Vagina (tissue), 2 donors: ENCODE measurements around the gene CRYGS. TPM values are rescaled to one million over a fixed set of nuclear protein-coding genes. Genes with fewer than 3 reads are reported as not detected.

Source experiments
- DNase-seq, 2 donors: peaks; one replicate each; pipeline ENCODE4 v3.0.0-alpha.2; 2017; ENCODE audit errors: extremely low spot score in 2 of 2
- H3K27ac ChIP-seq: fragments of 200-600 bp; sonication (generic); one replicate; pipeline ENCODE4 v1.5.1; 2019
- H3K27me3 ChIP-seq: fragments of 200-600 bp; sonication (generic); one replicate; pipeline ENCODE4 v1.5.1; 2019
- H3K36me3 ChIP-seq, 2 donors: fragments of 200-600 bp; sonication (generic); one replicate each; pipeline ENCODE4 v1.5.1; 2017 to 2019
- H3K4me1 ChIP-seq: fragments of 200-600 bp; sonication (generic); one replicate; pipeline ENCODE4 v1.5.1; 2019
- H3K4me3 ChIP-seq, 2 donors: fragments of 200-600 bp; sonication (generic); 1 replicate in 1 of 2; 2 replicates in 1 of 2; pipeline ENCODE4 v1.5.1; 2016 to 2019
- H3K9me3 ChIP-seq: fragments of 200-600 bp; sonication (generic); one replicate; pipeline ENCODE4 v1.5.1; 2019
- POLR2A ChIP-seq, 2 donors: fragments of 450-650 bp; IDR thresholded peaks; one replicate each; pipeline ENCODE4 v1.6.1; 2017; ENCODE audit warnings: antibody characterized with exemption in 2 of 2, mild to moderate bottlenecking in 2 of 2, moderate library complexity in 2 of 2
- POLR2AphosphoS5 ChIP-seq, 2 donors: sonication (generic); formaldehyde crosslinking; IDR thresholded peaks; one replicate each; pipeline ENCODE4 v1.9.0; 2017; ENCODE audit warnings: antibody characterized with exemption in 2 of 2, mild to moderate bottlenecking in 2 of 2, low read depth in 1 of 2; ENCODE audit not compliant: insufficient read depth in 1 of 2
- intact Hi-C: fragments of 100-400 bp; cut with DNase I; formaldehyde crosslinking; loops from one replicate; pipeline ENCODE4 v1.15.1; 2023
- total RNA-seq: library from RNA; depleted of rRNA; stranded (reverse); fragments of >200 nt; gene quantifications from one replicate; pipeline ENCODE4 v1.2.3, GENCODE V29; 2016
- TF ChIP-seq, protein P1 (sequence below), 3 experiments: fragments of 450-650 bp in 2 of 3; fragments of 200-600 bp in 1 of 3; sonication (generic) in 1 of 3; IDR thresholded peaks; one replicate each; pipeline ENCODE4 v1.5.1; 2017 to 2019; ENCODE audit warnings: antibody characterized with exemption in 3 of 3, mild to moderate bottlenecking in 2 of 3, moderate library complexity in 2 of 3

CRYGS gene
- total RNA-seq, 1 donor from 2014 or later: not detected

DNA sequence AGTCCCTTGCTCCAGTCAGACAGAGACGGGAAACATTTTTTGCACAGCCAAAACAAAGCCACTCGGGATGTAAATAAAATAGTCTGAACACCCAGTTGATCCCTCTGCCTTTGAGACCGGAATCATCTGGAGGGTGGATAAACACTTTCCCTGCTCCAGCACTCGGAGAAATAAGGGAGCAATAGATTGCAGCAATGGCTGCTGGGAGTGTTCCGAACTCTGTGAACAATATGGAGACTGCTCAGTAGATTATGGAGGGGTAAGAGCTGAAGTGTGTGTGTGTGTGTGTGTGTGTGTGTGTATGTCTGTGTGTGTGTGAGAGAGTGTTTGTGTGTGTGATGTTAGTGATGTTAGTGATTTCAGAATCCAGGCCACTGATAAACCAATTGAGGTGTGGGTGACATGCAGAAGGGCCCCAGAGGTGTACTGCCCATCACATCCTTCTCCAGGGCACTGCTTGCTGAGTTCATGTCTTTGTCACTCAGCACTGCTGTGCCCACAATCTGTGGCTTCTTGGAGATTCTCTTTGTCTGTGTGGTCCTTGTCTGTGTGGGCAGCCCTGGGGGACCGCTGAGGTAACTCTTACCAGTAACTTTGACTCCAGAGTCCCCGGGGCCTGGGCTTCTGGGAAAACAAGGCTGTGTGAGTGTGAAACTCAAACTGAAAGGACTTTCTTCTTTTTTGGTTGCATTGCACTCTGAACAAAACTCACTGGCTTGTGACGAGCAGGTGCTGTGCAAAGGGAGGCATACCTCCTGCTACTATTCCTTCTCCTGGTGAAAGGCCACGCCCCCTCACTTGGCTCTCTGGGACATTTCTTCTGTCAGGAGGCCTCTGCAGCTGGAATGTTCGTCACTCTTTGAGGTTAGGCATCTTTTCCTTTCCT lies 23.0 kb downstream of the CRYGS start:
- Histone ChIP-seq H3K27ac (no peak overlapping the region), H3K4me1 (no peaks in the 10 kb centered on the region), H3K9me3 (no peaks in the 10 kb centered on the region), H3K4me3 (no peak overlapping the region), H3K36me3 (no peaks in the 10 kb centered on the region), H3K27me3 (no peaks in the 10 kb centered on the region)
- no peak for DNase-seq
- TF ChIP-seq, protein P1, sequence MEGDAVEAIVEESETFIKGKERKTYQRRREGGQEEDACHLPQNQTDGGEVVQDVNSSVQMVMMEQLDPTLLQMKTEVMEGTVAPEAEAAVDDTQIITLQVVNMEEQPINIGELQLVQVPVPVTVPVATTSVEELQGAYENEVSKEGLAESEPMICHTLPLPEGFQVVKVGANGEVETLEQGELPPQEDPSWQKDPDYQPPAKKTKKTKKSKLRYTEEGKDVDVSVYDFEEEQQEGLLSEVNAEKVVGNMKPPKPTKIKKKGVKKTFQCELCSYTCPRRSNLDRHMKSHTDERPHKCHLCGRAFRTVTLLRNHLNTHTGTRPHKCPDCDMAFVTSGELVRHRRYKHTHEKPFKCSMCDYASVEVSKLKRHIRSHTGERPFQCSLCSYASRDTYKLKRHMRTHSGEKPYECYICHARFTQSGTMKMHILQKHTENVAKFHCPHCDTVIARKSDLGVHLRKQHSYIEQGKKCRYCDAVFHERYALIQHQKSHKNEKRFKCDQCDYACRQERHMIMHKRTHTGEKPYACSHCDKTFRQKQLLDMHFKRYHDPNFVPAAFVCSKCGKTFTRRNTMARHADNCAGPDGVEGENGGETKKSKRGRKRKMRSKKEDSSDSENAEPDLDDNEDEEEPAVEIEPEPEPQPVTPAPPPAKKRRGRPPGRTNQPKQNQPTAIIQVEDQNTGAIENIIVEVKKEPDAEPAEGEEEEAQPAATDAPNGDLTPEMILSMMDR (IDR thresholded peaks at IDR 0.05): no peak
- TF ChIP-seq POLR2A (IDR thresholded peaks at IDR 0.05) (no peak), POLR2AphosphoS5 (IDR thresholded peaks at IDR 0.05; ENCODE audit: insufficient read depth in 1 of 2, low read depth in 1 of 2) (no peak)
- intact Hi-C loops: no loop called here

DNA sequence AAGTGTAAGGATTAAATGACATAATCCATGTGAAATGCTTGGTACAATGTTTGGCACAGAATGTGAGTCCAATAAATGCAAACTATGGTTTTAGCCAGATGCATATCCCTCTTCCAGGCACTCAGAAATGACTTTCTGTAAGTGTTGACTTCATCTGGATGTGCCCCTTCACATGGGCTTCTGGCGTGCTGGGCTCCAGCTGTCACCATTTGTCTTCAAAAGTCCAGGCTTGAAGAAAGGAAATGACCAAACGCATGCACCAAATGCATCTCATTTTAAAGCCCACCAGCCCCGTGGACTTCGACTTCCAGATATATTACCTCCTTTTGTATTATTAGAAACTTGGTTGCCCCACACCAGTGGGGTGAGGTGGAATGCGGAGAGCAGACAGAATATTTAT lies 23.7 kb downstream of the CRYGS start:
- H3K9me3 ChIP-seq: no peaks in the 10 kb centered on the region
- no peak for DNase-seq
- no peaks in the 10 kb centered on the region for H3K27me3 ChIP-seq
- H3K27ac ChIP-seq: no peak overlapping the region
- no peak overlapping the region for H3K4me3 ChIP-seq
- H3K36me3 ChIP-seq: no peaks in the 10 kb centered on the region
- intact Hi-C loops: no loop called here
- H3K4me1 ChIP-seq: no peaks in the 10 kb centered on the region
- no peak for TF ChIP-seq POLR2A (IDR thresholded peaks at IDR 0.05)
- TF ChIP-seq POLR2AphosphoS5 (IDR thresholded peaks at IDR 0.05; ENCODE audit: insufficient read depth in 1 of 2, low read depth in 1 of 2): no peak
- TF ChIP-seq, protein P1 (IDR thresholded peaks at IDR 0.05): no peak

DNA sequence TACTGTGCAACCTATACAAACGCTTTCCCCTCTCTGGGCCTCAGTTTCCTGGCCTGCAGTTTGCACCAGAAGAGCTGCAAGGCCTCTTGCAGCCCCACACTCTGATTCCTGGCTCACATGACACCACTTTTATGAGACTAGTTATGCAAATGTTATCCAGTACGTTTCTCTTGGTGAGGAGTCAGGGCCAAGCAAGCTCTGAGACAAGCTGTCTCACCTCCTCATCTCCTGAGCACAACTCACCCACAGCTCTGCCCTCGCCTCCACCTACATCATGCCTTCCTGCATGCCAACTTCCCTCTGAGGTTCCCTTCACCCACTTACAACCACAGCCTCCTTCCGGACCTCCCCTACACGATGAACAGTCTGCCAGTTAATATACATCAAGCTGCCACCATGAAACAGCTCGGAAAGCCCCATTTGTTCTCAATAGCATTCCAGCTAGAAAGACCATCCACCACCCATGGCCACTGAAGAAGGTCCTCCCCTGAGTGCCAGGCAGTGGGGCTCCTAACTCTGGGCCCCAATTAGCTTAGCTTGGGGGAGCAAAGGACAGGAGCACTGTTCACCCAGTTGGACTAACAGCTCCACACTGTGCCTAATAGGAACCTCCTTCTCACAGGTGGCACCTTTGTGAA lies 25.0 kb downstream of the CRYGS start:
- DNase-seq: no peak
- H3K4me3 ChIP-seq: no peak overlapping the region
- no peaks in the 10 kb centered on the region for H3K36me3 ChIP-seq
- H3K4me1 ChIP-seq: no peaks in the 10 kb centered on the region
- no peaks in the 10 kb centered on the region for H3K27me3 ChIP-seq
- intact Hi-C loops: no loop called here
- H3K9me3 ChIP-seq: no peaks in the 10 kb centered on the region
- TF ChIP-seq POLR2A (IDR thresholded peaks at IDR 0.05): no peak
- no peak for TF ChIP-seq POLR2AphosphoS5 (IDR thresholded peaks at IDR 0.05; ENCODE audit: insufficient read depth in 1 of 2, low read depth in 1 of 2)
- TF ChIP-seq, protein P1 (IDR thresholded peaks at IDR 0.05): no peak
- no peak overlapping the region for H3K27ac ChIP-seq

DNA sequence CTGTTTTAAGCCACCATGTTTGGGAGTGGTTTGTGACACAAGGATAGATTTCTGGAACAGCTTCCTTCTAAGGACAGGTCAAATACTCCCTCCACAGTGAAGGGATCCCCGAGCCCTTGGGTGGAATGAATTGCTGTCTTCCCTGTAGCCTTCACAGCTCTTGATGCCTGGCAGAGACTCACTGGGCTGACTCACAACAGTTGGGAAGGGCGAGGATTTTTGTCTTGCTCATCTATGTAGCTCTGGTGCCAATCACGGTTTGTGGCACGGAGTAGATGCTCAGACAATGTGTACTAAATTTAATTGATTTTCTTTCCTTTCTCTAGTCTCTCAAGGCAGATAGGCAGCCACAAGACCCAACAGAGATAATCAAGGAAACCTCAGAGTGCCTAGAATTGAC lies 27.0 kb downstream of the CRYGS start:
- Histone ChIP-seq H3K27ac (no peak overlapping the region), H3K9me3 (no peaks in the 10 kb centered on the region), H3K4me3 (no peak overlapping the region), H3K27me3 (no peaks in the 10 kb centered on the region), H3K4me1 (no peaks in the 10 kb centered on the region), H3K36me3 (no peaks in the 10 kb centered on the region)
- TF ChIP-seq, protein P1 (IDR thresholded peaks at IDR 0.05): no peak
- TF ChIP-seq POLR2A (IDR thresholded peaks at IDR 0.05) (no peak), POLR2AphosphoS5 (IDR thresholded peaks at IDR 0.05; ENCODE audit: insufficient read depth in 1 of 2, low read depth in 1 of 2) (no peak)
- DNase-seq: no peak
- intact Hi-C loops: no loop called here

DNA sequence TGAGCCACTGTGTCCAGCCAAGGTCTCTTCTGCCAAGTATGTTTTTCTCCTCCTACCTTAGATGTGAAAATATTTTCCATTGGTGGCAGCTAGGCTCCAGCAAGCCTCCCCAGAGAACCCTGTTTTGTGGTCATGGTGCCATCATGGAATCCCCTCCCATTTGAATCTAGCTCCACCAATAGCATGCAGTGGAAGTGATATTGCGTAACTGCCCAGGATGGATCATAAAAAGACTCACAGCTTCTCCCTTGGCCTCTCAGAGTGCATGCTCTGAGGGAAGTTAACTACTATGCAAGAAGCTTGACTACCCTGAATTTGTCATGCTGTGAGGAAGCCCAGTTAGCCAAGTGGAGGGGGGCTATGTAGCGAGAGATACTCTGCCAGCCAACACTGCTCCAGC lies 27.5 kb downstream of the CRYGS start:
- no peaks in the 10 kb centered on the region for H3K9me3 ChIP-seq
- no peaks in the 10 kb centered on the region for H3K4me1 ChIP-seq
- TF ChIP-seq POLR2AphosphoS5 (IDR thresholded peaks at IDR 0.05; ENCODE audit: insufficient read depth in 1 of 2, low read depth in 1 of 2): no peak
- TF ChIP-seq, protein P1 (IDR thresholded peaks at IDR 0.05): no peak
- TF ChIP-seq POLR2A (IDR thresholded peaks at IDR 0.05): no peak
- no peak overlapping the region for H3K27ac ChIP-seq
- intact Hi-C loops: no loop called here
- no peak for DNase-seq
- H3K36me3 ChIP-seq: no peaks in the 10 kb centered on the region
- no peaks in the 10 kb centered on the region for H3K27me3 ChIP-seq
- H3K4me3 ChIP-seq: no peak overlapping the region
